HepG2 (cell line): ENCODE results near the gene SLC35D2. TPM values are rescaled to one million over a fixed set of nuclear protein-coding genes. Genes with fewer than 3 reads are reported as not detected.

Source experiments
- DPF2 ChIP-seq: sonication (generic); formaldehyde crosslinking; IDR thresholded peaks from 2 replicates; pipeline ENCODE4 v1.4.0; 2020; ENCODE audit warnings: mild to moderate bottlenecking, low read depth, missing genetic modification reagents, borderline replicate concordance
- FOSL2 ChIP-seq: sonication (generic); formaldehyde crosslinking; IDR thresholded peaks from 2 replicates; pipeline ENCODE4 v1.4.0; 2020; ENCODE audit warnings: missing genetic modification reagents
- HNF1A ChIP-seq, 2 experiments: sonication (generic) in 1 of 2; formaldehyde crosslinking in 1 of 2; IDR thresholded peaks; 2 replicates each; pipeline versions ENCODE4 v1.4.0 to v1.6.1; 2016 to 2020; ENCODE audit warnings: borderline replicate concordance in 1 of 2, low read depth in 1 of 2, mild to moderate bottlenecking in 1 of 2, missing genetic modification reagents in 1 of 2
- IKZF5 ChIP-seq: IDR thresholded peaks from 2 replicates; pipeline ENCODE4 v1.6.1; 2018; ENCODE audit warnings: missing genetic modification reagents, mild to moderate bottlenecking, missing compliant biosample characterization
- JDP2 ChIP-seq: sonication (generic); formaldehyde crosslinking; IDR thresholded peaks from 2 replicates; pipeline ENCODE4 v1.8.1; 2022; ENCODE audit warnings: missing genetic modification reagents, borderline replicate concordance
- JUN ChIP-seq: sonication (generic); formaldehyde crosslinking; IDR thresholded peaks from 2 replicates; pipeline ENCODE4 v1.4.0; 2020; ENCODE audit warnings: mild to moderate bottlenecking, missing genetic modification reagents
- KDM3A ChIP-seq: IDR thresholded peaks from 2 replicates; pipeline ENCODE4 v1.6.1; 2018; ENCODE audit warnings: low read depth, missing compliant biosample characterization
- LCORL ChIP-seq, 2 experiments: fragments of 450-650 bp in 1 of 2; sonication (generic) in 1 of 2; formaldehyde crosslinking in 1 of 2; IDR thresholded peaks; 2 replicates each; pipeline versions ENCODE4 v1.5.0 to v1.6.1; 2017 to 2020; ENCODE audit warnings: antibody characterized with exemption in 1 of 2, missing genetic modification reagents in 1 of 2
- MED1 ChIP-seq: sonication (generic); formaldehyde crosslinking; IDR thresholded peaks from 2 replicates; pipeline ENCODE4 v1.4.0; 2020; ENCODE audit warnings: missing genetic modification reagents
- MTF1 ChIP-seq: sonication (generic); formaldehyde crosslinking; IDR thresholded peaks from 2 replicates; pipeline ENCODE4 v1.5.0; 2020; ENCODE audit warnings: missing genetic modification reagents
- MXI1 ChIP-seq: IDR thresholded peaks from 3 replicates; pipeline ENCODE4 v1.6.1; 2012; ENCODE audit warnings: low read depth, low read length, inconsistent platforms, borderline replicate concordance
- NFIB ChIP-seq: sonication (generic); formaldehyde crosslinking; IDR thresholded peaks from 2 replicates; pipeline ENCODE4 v1.9.0; 2021; ENCODE audit warnings: missing genetic modification reagents, mild to moderate bottlenecking, borderline replicate concordance
- SALL1 ChIP-seq: sonication (generic); formaldehyde crosslinking; IDR thresholded peaks from 2 replicates; pipeline ENCODE4 v1.8.0; 2022; ENCODE audit warnings: mild to moderate bottlenecking, missing genetic modification reagents
- SATB2 ChIP-seq: sonication (generic); formaldehyde crosslinking; IDR thresholded peaks from 2 replicates; pipeline ENCODE4 v1.5.0; 2020; ENCODE audit warnings: missing genetic modification reagents
- SP5 ChIP-seq: IDR thresholded peaks from 2 replicates; pipeline ENCODE4 v1.6.1; 2016; ENCODE audit warnings: low read depth, borderline replicate concordance
- STAT5B ChIP-seq: sonication (generic); formaldehyde crosslinking; IDR thresholded peaks from 2 replicates; pipeline ENCODE4 v1.4.0; 2020; ENCODE audit warnings: missing genetic modification reagents
- TBL1XR1 ChIP-seq: fragments of 150-350 bp; IDR thresholded peaks from 2 replicates; pipeline ENCODE4 v1.6.1; 2014; ENCODE audit warnings: borderline replicate concordance, low read length; ENCODE audit not compliant: partially characterized antibody
- XRCC5 ChIP-seq: fragments of 200-400 bp; formaldehyde crosslinking; optimal IDR thresholded peaks from 2 replicates; pipeline ENCODE3; 2017; ENCODE audit warnings: mild to moderate bottlenecking, low read length
- ZNF3 ChIP-seq: IDR thresholded peaks from 2 replicates; pipeline ENCODE4 v1.7.0; 2017; ENCODE audit warnings: inconsistent platforms
- ZNF451 ChIP-seq: sonication (generic); formaldehyde crosslinking; IDR thresholded peaks from 2 replicates; pipeline ENCODE4 v1.5.0; 2020; ENCODE audit warnings: mild to moderate bottlenecking, missing genetic modification reagents
- ZNF558 ChIP-seq: sonication (generic); formaldehyde crosslinking; IDR thresholded peaks from 2 replicates; pipeline ENCODE4 v1.9.0; 2022; ENCODE audit warnings: mild to moderate bottlenecking, missing genetic modification reagents, borderline replicate concordance
- ZNF576 ChIP-seq: sonication (generic); formaldehyde crosslinking; IDR thresholded peaks from 2 replicates; pipeline ENCODE4 v1.4.0; 2020; ENCODE audit warnings: mild to moderate bottlenecking, missing genetic modification reagents
- polyA plus RNA-seq, 8 experiments: library from polyadenylated mRNA; depleted of rRNA in 3 of 8; stranded (reverse) in 7 of 8; unstranded in 1 of 8; fragments of >200 nt; fragmentation: Illumina TruSeq in 4 of 8; extraction: Trizol in 4 of 8; gene quantifications; 2 replicates each; pipeline versions ENCODE4 v1.2.1 to v1.2.3, GENCODE V29; 2011 to 2016; ENCODE audit warnings: low read depth in 4 of 8, missing spikeins in 1 of 8, mixed read lengths in 1 of 8; ENCODE audit not compliant: insufficient read depth in 1 of 8
- total RNA-seq, 5 experiments: library from RNA; depleted of rRNA; stranded (reverse); fragments of >200 nt; fragmentation: Illumina TruSeq; extraction: Trizol; gene quantifications; 2 replicates each; pipeline ENCODE4 v1.2.3, GENCODE V29; 2016; ENCODE audit warnings: low read depth in 1 of 5

The SLC35D2 gene
- total and polyA plus RNA-seq, 2 of the 13 experiments (the other 11 are each of a cell fraction or from before 2014, with no cell fraction given): 96.2 to 103 TPM

GRCh38 chr9:96418920-96419690 lies 35.6 kb upstream of the SLC35D2 start (continued):
- TF ChIP-seq MTF1 (CRISPR knock-in tag) (no peak), MXI1 (peak; percentile 37; the same call in 1 of the 3 replicates), SATB2 (CRISPR knock-in tag) (no peak), ZNF558 (CRISPR knock-in tag) (no peak), ZNF451 (CRISPR knock-in tag) (no peak), FOSL2 (CRISPR knock-in tag) (peak; percentile 51; the same call in 1 of the 2 replicates), SP5 (CRISPR knock-in tag) (peak; percentile 73), ZNF3 (CRISPR knock-in tag) (no peak), STAT5B (CRISPR knock-in tag) (no peak), DPF2 (CRISPR knock-in tag) (no peak), KDM3A (CRISPR knock-in tag) (no peak), IKZF5 (CRISPR knock-in tag) (0 out of 2 replicates have a peak, but pooled peaks have one; percentile 31), JDP2 (CRISPR knock-in tag) (peak; percentile 26; the same call in 1 of the 2 replicates), XRCC5 (peak; percentile 83), SALL1 (peak; percentile 70; the same call in 1 of the 2 replicates), HNF1A (IDR thresholded peaks at IDR 0.05; ENCODE audit: low read depth) (no peak), HNF1A (CRISPR knock-in tag; IDR thresholded peaks at IDR 0.05; ENCODE audit: borderline replicate concordance) (peak; percentile 69; the same call in 1 of the 2 replicates), NFIB (CRISPR knock-in tag) (no peak), TBL1XR1 (peak; percentile 12), MED1 (peak; percentile 75), JUN (no peak), LCORL (IDR thresholded peaks at IDR 0.05) (no peak), LCORL (CRISPR knock-in tag; IDR thresholded peaks at IDR 0.05) (peak; percentile 48; the same call in 1 of the 2 replicates), ZNF576 (CRISPR knock-in tag) (no peak)
